Ureter (tissue), 1 donor: ENCODE measurements around the gene NOTO. TPM values are rescaled to one million over a fixed set of nuclear protein-coding genes. Genes with fewer than 3 reads are reported as not detected.

Source experiments
- DNase-seq: peaks from one replicate; pipeline ENCODE4 v3.0.0-alpha.2; 2020; ENCODE audit warnings: low spot score
- total RNA-seq: library from RNA; stranded (reverse); gene quantifications from one replicate; pipeline ENCODE4 v1.2.4, GENCODE V29; 2023
- donor health status: DM: yes; HTN: yes; CAD: no.

Gene NOTO
- total RNA-seq, 1 donor from 2014 or later: not detected

- peak; percentile 90 for DNase-seq
Observed at GRCh38 chr2:73233932-73234832, 31.8 kb downstream of the NOTO start, which contains the start of gene CCT7. TSS of gene CCT7 (plus strand) at chr2:73234308. CDS start at chr2:73234379, 71 bp downstream.

DNA sequence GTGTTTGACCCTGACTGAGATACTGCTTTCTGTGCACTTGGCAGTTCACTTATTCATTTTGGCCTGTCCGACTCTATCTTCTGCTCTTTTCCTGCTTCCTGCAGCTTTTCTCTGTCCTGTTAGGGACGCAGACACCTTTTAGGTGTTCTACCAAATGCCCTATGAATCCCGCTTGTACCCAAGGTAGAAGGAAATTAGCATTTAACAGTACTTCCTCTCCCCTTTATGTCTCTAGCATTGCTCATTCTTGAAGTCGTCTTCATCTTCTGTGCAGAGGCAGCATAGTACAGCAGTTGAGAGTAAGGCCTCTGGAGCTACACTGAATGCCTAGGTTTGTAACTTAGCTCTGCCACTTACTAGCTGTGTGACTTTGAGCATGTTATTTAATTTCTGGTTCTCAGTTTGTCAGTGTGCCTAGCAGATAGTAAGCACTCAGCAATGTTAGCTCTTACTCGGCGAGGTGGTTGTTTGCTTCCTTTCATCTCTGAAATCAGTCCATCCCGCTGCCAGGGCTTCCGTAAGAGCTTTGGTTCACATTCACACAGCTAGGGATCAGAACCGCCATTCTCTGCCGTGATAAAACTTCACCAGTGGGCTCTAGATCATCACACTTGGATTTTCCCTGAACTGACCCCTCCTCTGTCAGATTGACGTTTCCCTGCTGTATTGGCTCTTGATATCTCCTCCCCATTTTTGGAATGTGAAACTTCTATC lies 33.1 kb downstream of the NOTO start:
- DNase-seq: no peak

DNA sequence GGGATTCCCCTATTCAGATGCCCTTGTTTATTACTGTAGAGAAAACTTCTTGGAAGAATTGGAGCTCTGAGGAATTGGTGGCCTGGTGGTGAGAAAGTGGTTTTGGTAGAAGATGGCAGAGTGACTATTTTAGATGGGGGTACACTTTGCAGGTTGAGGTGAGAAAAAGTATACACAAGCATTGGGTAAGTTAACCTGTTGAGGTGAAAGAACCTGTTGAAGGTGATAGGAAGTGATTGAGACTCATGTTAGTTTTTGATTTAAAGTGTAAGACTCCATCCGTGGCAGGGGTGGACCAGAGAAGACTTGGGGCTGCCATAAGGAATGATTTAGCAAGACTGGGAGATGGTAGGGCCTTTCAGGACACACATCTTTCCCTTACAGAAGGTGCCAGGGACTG lies 34.8 kb downstream of the NOTO start:
- no peak for DNase-seq

DNA sequence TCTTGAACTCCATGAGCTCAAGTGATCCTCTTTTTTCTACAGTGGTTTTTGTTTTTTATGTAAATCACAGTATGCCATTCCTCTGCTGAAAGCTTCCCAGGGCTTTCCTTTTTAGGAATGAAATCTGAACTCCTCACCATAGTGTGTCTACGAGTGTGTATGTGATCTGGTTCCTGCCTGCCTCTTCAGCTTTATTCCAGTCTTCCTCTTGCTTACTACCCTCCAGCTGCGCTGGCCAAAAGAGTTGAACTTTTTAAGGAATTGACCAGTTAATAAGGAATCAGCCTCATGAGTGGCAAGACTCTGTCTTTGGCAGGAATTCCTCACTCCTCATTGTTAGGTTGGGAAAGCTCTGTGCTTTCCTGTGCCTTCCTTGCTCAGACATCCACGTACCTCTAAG lies 35.8 kb downstream of the NOTO start:
- DNase-seq: no peak

GRCh38 chr2:73238976-73239375 lies 36.6 kb downstream of the NOTO start:
- no peak for DNase-seq

- no peak for DNase-seq
Observed at GRCh38 chr2:73239776-73240175, 37.4 kb downstream of the NOTO start.

GRCh38 chr2:73243884-73244570 lies 41.7 kb downstream of the NOTO start:
- no peak for DNase-seq

DNA sequence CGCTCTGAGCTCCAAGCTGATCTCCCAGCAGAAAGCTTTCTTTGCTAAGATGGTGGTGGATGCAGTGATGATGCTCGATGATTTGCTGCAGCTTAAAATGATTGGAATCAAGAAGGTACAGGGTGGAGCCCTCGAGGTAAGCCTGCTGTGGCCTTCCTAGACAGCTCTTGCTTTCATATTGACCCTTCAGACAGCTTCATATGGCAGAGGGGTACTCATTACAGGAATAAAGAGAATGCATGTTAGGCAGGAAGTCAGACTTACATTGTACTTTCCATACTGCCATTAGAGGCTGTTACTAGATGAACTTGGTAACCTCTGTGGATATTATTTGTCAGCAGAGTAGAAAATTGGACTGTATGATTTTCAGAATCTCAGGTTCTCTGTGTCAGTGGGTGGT lies 42.2 kb downstream of the NOTO start:
- no peak for DNase-seq

DNA sequence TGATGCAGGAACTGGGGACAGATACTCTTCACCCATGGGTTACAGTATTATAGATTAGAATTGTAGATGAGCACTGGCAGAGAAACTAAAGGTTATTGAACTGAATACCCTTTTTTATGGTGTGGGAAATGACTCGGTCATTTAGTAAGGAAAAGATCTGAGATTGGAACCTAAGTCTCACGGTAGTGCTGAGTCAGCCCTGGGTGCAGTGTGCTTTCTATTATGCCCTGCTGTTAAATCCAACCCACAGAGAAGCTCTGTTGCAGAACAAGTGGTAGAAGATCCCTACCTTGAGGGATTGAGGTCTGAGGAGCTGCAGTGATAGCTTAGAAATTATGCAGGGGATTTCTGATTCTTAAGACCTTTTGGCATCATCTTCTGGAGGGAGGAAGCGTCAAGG lies 44.5 kb downstream of the NOTO start:
- no peak for DNase-seq

GRCh38 chr2:73249636-73250035 lies 47.3 kb downstream of the NOTO start:
- DNase-seq: no peak

DNA sequence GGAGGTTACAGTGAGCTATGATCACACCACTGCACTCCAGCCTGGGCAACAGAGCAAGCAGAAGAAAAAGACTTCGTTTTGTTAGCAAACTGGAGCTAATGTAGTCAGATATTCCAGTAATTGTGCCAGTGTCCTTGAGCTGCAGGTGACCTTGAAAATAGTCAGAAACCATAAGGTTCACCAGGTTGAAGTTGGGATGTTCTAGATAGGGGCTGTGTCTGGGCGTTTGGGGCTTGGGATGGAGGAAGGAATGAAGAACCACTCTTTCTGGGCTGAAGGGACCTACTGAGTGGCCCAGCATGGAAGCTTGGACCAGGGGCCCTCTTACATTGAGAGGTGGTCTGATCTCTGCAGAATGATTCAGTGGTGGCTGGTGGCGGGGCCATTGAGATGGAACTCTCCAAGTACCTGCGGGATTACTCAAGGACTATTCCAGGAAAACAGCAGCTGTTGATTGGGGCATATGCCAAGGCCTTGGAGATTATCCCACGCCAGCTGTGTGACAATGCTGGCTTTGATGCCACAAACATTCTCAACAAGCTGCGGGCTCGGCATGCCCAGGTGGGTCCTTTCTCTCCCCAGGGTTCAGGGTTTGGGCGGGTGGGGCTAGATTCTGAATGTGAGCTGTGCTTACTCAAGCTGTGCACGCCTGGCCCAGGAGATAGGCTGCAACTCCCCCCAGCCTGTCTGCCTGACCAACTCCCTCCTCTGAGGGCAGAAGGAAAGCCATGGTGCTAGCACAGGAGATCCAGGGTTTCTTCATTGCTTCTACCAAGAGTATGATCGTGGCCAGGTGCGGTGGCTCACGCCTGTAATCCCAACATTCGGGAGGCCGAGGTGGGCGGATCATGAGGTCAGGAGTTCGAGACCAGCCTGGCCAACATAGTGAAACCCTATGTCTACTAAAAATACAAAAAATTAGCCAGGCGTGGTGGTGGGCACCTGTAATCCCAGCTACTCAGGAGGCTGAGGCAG lies 48.8 kb downstream of the NOTO start:
- DNase-seq: no peak

GRCh38 chr2:73252238-73253027 lies 50.1 kb downstream of the NOTO start:
- no peak for DNase-seq

GRCh38 chr2:73253400-73253799 lies 51.0 kb downstream of the NOTO start:
- no peak for DNase-seq

- no peak for DNase-seq
Observed at GRCh38 chr2:73253901-73254300, 51.5 kb downstream of the NOTO start.

- no peak for DNase-seq
Observed at GRCh38 chr2:73254343-73255006, 52.1 kb downstream of the NOTO start.

DNA sequence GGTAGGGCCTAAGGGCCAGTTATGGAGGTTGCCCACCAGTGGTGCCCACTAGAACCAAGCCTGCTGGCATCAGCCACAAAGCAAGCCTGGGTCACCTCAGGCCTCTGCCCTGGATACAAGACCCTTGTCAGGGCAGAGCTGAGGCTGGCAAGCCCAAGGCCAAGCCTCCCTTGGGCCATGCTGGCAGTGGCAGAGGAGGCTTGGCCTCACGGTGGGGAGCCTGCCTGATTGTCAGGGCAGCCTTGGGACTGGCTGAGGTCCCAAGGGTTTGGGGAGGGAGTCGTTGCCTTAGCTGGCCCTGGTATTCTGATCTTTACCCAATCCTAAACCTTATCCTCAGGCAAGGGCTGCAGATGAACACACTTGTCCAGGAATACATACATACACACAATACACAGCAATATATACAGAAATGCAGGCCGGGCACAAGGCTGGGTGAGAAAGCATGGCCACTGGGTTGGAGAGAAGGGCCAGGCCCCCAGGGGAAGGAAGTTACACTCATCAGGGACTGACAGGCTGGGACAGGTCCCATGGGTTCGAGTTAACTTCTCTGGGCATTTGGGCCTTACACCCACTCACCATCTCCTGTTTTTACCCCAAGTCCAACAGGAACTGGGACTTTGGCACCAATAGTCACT lies 52.8 kb downstream of the NOTO start:
- DNase-seq: no peak

DNA sequence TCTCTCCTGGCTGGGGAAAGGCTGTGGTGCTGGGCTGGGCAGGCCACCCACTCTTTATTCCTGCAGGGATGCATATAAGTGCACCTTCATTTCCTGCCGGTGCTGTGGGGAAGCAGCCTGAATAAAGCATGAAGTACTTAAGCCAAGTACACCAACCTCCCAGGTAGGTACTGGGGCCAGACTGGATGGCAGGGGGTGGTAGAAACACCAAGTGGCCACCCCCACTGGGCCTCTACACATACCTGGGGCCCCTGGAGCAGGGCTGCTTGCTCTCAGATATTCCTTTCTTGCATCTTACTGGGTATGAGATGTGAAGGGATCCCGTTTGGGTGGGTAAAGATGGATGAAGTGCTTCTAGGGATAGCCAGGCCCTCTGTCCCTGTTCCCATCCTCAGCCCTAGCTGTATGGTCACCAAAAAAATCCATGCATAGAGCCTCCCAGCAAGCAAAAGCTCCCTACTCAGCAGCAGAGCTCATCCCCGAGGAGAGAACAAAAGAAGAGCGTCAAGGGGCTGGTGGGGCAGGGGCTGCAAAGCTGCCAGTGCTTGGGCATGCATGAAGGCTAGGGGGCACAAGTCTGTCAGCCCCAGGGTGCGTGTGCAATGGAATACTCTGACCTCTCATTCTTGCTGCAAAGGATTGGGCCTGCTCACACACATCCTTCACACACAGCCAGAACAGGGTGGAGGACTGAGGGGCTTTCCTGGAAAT lies 53.7 kb downstream of the NOTO start:
- DNase-seq: no peak

GRCh38 chr2:73256618-73256922 lies 54.2 kb downstream of the NOTO start:
- no peak for DNase-seq

GRCh38 chr2:73257021-73257420 lies 54.6 kb downstream of the NOTO start:
- DNase-seq: no peak
